GM18505 (cell line): ENCODE measurements around the gene RHBDF2.

Experiments used
- ATAC-seq: cut with Tn5 transposase; IDR thresholded peaks from one replicate; pipeline ENCODE4 v1.9.1; 2021; ENCODE audit not compliant: unreplicated experiment
- POLR2A ChIP-seq: IDR thresholded peaks from 4 replicates; pipeline ENCODE4 v1.6.1; 2011; ENCODE audit warnings: borderline replicate concordance; ENCODE audit not compliant: insufficient read depth, insufficient read length; ENCODE audit errors: extremely low read depth

RHBDF2 gene

GRCh38 chr17:76437467-76438402, 63.5 kb downstream of the RHBDF2 start:
- no peak for ATAC-seq
- no peak for TF ChIP-seq POLR2A

GRCh38 chr17:76435751-76436150, 65.5 kb downstream of the RHBDF2 start:
- no peak for ATAC-seq
- TF ChIP-seq POLR2A = no peak

GRCh38 chr17:76434870-76435269, 66.4 kb downstream of the RHBDF2 start:
- no peak for TF ChIP-seq POLR2A
- no peak for ATAC-seq

- no peak for ATAC-seq
- no peak for TF ChIP-seq POLR2A
Observed at GRCh38 chr17:76433693-76434092, 67.5 kb downstream of the RHBDF2 start.

GRCh38 chr17:76432712-76433336, 68.4 kb downstream of the RHBDF2 start:
- ATAC-seq = no peak
- no peak for TF ChIP-seq POLR2A

GRCh38 chr17:76432004-76432403, 69.2 kb downstream of the RHBDF2 start:
- no peak for TF ChIP-seq POLR2A
- no peak for ATAC-seq

GRCh38 chr17:76431509-76431908, 69.7 kb downstream of the RHBDF2 start:
- no peak for ATAC-seq
- TF ChIP-seq POLR2A = no peak

GRCh38 chr17:76428511-76428910, 72.7 kb downstream of the RHBDF2 start:
- ATAC-seq = no peak
- no peak for TF ChIP-seq POLR2A

- ATAC-seq = peak; percentile 44
- TF ChIP-seq POLR2A = no peak
Observed at GRCh38 chr17:76427501-76428231, 73.6 kb downstream of the RHBDF2 start.

DNA sequence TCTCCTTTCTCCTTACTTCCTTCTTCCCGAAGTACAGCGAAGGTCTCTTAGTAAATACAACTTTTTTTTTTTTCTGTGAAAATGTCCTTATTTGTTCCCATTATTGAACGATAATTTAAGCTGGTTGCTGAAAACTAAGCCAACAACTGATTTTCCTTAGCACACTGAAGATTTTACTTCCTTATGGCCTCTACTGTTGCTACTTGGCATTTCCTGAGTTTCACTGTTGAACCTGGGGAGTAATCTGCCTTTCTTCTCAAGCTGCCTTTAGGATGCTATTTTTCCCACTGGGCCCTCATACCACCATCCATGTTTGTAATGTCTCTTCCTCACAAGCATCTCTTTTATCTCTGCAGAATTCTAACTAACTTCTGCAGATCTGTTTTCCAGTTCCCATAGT, 74.4 kb downstream of the RHBDF2 start:
- no peak for ATAC-seq
- TF ChIP-seq POLR2A = no peak

GRCh38 chr17:76422860-76423259, 78.4 kb downstream of the RHBDF2 start:
- no peak for ATAC-seq
- TF ChIP-seq POLR2A = no peak

GRCh38 chr17:76422406-76422805, 78.8 kb downstream of the RHBDF2 start:
- no peak for TF ChIP-seq POLR2A

DNA sequence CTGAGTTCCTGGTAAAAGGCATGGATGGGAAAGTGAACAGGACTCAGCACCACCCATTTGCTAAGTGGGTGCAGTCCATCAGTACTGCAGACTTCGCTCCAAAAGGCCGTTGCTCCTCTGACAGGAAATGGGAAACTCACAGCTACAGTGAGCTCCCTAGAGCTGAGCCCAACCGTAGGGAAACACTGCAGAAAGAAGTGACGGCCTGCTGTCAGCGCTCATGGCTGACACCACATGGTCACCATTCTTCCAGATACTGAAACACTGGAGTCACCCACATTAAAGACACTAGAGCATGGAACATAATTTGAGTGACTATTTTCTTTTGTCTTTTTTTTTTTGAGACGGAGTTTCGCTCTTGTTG, 80.2 kb downstream of the RHBDF2 start:
- ATAC-seq = no peak
- no peak for TF ChIP-seq POLR2A

More at GRCh38 chr17:76422406-76422805, 78.8 kb downstream of the RHBDF2 start:
- ATAC-seq = no peak
